ENCODE measurements around the gene SKAP2.

The SKAP2 gene

GRCh38 chr7:26789481-26790184 lies 74.8 kb downstream of the SKAP2 start:
- DNase-seq (ENCODE audit: insufficient read length, low spot score), result no peak
- TF ChIP-seq POLR2AphosphoS5 (IDR thresholded peaks at IDR 0.05; ENCODE audit: low read depth, low read length) (no peak), PAX5 (IDR thresholded peaks at IDR 0.05; ENCODE audit: insufficient read depth, low read length, severe bottlenecking) (no peak), TAF1 (IDR thresholded peaks at IDR 0.05; ENCODE audit: low read depth, low read length) (no peak), SPI1 (IDR thresholded peaks at IDR 0.05; ENCODE audit: low read depth, low read length) (no peak)
- FAIRE-seq, result no peak

GRCh38 chr7:26787701-26788100 lies 76.7 kb downstream of the SKAP2 start:
- FAIRE-seq (no peak), DNase-seq (ENCODE audit: insufficient read length, low spot score) (no peak)
- no peak for TF ChIP-seq SPI1 (IDR thresholded peaks at IDR 0.05; ENCODE audit: low read depth, low read length)
- TF ChIP-seq POLR2A (IDR thresholded peaks at IDR 0.05; ENCODE audit: low read depth, low read length), result no peak
- TF ChIP-seq TAF1 (IDR thresholded peaks at IDR 0.05; ENCODE audit: low read depth, low read length), result no peak
- no peak for TF ChIP-seq PAX5 (IDR thresholded peaks at IDR 0.05; ENCODE audit: insufficient read depth, low read length, severe bottlenecking)
- TF ChIP-seq POU2F2 (IDR thresholded peaks at IDR 0.05; ENCODE audit: low read depth, low read length), result no peak
- no peak for TF ChIP-seq POLR2AphosphoS5 (IDR thresholded peaks at IDR 0.05; ENCODE audit: low read depth, low read length)

- FAIRE-seq (no peak), DNase-seq (ENCODE audit: insufficient read length, low spot score) (no peak)
Observed at GRCh38 chr7:26784118-26784517, 80.3 kb downstream of the SKAP2 start.

GRCh38 chr7:26782501-26782900 lies 81.9 kb downstream of the SKAP2 start:
- TF ChIP-seq PAX5 (IDR thresholded peaks at IDR 0.05; ENCODE audit: insufficient read depth, low read length, severe bottlenecking) (no peak), TAF1 (IDR thresholded peaks at IDR 0.05; ENCODE audit: low read depth, low read length) (no peak), POU2F2 (IDR thresholded peaks at IDR 0.05; ENCODE audit: low read depth, low read length) (no peak), POLR2AphosphoS5 (IDR thresholded peaks at IDR 0.05; ENCODE audit: low read depth, low read length) (no peak), SPI1 (IDR thresholded peaks at IDR 0.05; ENCODE audit: low read depth, low read length) (no peak), POLR2A (IDR thresholded peaks at IDR 0.05; ENCODE audit: low read depth, low read length) (no peak)
- no peak for FAIRE-seq
- no peak for DNase-seq (ENCODE audit: insufficient read length, low spot score)

More at GRCh38 chr7:26784118-26784517, 80.3 kb downstream of the SKAP2 start:
- TF ChIP-seq POLR2AphosphoS5 (IDR thresholded peaks at IDR 0.05; ENCODE audit: low read depth, low read length) (no peak), TAF1 (IDR thresholded peaks at IDR 0.05; ENCODE audit: low read depth, low read length) (no peak), POU2F2 (IDR thresholded peaks at IDR 0.05; ENCODE audit: low read depth, low read length) (no peak), SPI1 (IDR thresholded peaks at IDR 0.05; ENCODE audit: low read depth, low read length) (no peak)

GRCh38 chr7:26779978-26780595 lies 84.3 kb downstream of the SKAP2 start:
- no peak for DNase-seq (ENCODE audit: insufficient read length, low spot score)
- TF ChIP-seq TAF1 (IDR thresholded peaks at IDR 0.05; ENCODE audit: low read depth, low read length), result no peak
- TF ChIP-seq POLR2A (IDR thresholded peaks at IDR 0.05; ENCODE audit: low read depth, low read length), result no peak
- TF ChIP-seq POLR2AphosphoS5 (IDR thresholded peaks at IDR 0.05; ENCODE audit: low read depth, low read length), result no peak
- FAIRE-seq, result no peak

GRCh38 chr7:26777385-26777784 lies 87.0 kb downstream of the SKAP2 start:
- FAIRE-seq (no peak), DNase-seq (ENCODE audit: insufficient read length, low spot score) (no peak)
- TF ChIP-seq POU2F2 (IDR thresholded peaks at IDR 0.05; ENCODE audit: low read depth, low read length) (no peak), TAF1 (IDR thresholded peaks at IDR 0.05; ENCODE audit: low read depth, low read length) (no peak), POLR2A (IDR thresholded peaks at IDR 0.05; ENCODE audit: low read depth, low read length) (no peak), SPI1 (IDR thresholded peaks at IDR 0.05; ENCODE audit: low read depth, low read length) (no peak), POLR2AphosphoS5 (IDR thresholded peaks at IDR 0.05; ENCODE audit: low read depth, low read length) (no peak), PAX5 (IDR thresholded peaks at IDR 0.05; ENCODE audit: insufficient read depth, low read length, severe bottlenecking) (no peak)

GRCh38 chr7:26760501-26760900 lies 103.9 kb downstream of the SKAP2 start:
- TF ChIP-seq POLR2A (IDR thresholded peaks at IDR 0.05; ENCODE audit: low read depth, low read length) (no peak), POU2F2 (IDR thresholded peaks at IDR 0.05; ENCODE audit: low read depth, low read length) (no peak), TAF1 (IDR thresholded peaks at IDR 0.05; ENCODE audit: low read depth, low read length) (no peak), POLR2AphosphoS5 (IDR thresholded peaks at IDR 0.05; ENCODE audit: low read depth, low read length) (no peak), SPI1 (IDR thresholded peaks at IDR 0.05; ENCODE audit: low read depth, low read length) (no peak), PAX5 (IDR thresholded peaks at IDR 0.05; ENCODE audit: insufficient read depth, low read length, severe bottlenecking) (no peak)
- DNase-seq (ENCODE audit: insufficient read length, low spot score) (no peak), FAIRE-seq (no peak)

GRCh38 chr7:26759108-26759507 lies 105.3 kb downstream of the SKAP2 start:
- DNase-seq (ENCODE audit: insufficient read length, low spot score) (no peak), FAIRE-seq (no peak)
- no peak for TF ChIP-seq POU2F2 (IDR thresholded peaks at IDR 0.05; ENCODE audit: low read depth, low read length)
- no peak for TF ChIP-seq PAX5 (IDR thresholded peaks at IDR 0.05; ENCODE audit: insufficient read depth, low read length, severe bottlenecking)
- TF ChIP-seq SPI1 (IDR thresholded peaks at IDR 0.05; ENCODE audit: low read depth, low read length), result no peak
- TF ChIP-seq TAF1 (IDR thresholded peaks at IDR 0.05; ENCODE audit: low read depth, low read length), result no peak
- TF ChIP-seq POLR2AphosphoS5 (IDR thresholded peaks at IDR 0.05; ENCODE audit: low read depth, low read length), result no peak
- no peak for TF ChIP-seq POLR2A (IDR thresholded peaks at IDR 0.05; ENCODE audit: low read depth, low read length)

GRCh38 chr7:26743205-26743604 lies 121.2 kb downstream of the SKAP2 start:
- TF ChIP-seq TAF1 (IDR thresholded peaks at IDR 0.05; ENCODE audit: low read depth, low read length) (no peak), POLR2AphosphoS5 (IDR thresholded peaks at IDR 0.05; ENCODE audit: low read depth, low read length) (no peak)
- FAIRE-seq (no peak), DNase-seq (ENCODE audit: insufficient read length, low spot score) (no peak)

- peak; percentile 58 for FAIRE-seq
- TF ChIP-seq PAX5 (IDR thresholded peaks at IDR 0.05; ENCODE audit: insufficient read depth, low read length, severe bottlenecking) (no peak), TAF1 (IDR thresholded peaks at IDR 0.05; ENCODE audit: low read depth, low read length) (no peak), POLR2A (IDR thresholded peaks at IDR 0.05; ENCODE audit: low read depth, low read length) (no peak), POLR2AphosphoS5 (IDR thresholded peaks at IDR 0.05; ENCODE audit: low read depth, low read length) (no peak), SPI1 (IDR thresholded peaks at IDR 0.05; ENCODE audit: low read depth, low read length) (no peak), POU2F2 (IDR thresholded peaks at IDR 0.05; ENCODE audit: low read depth, low read length) (no peak)
- DNase-seq (ENCODE audit: insufficient read length, low spot score), result no peak
Observed at GRCh38 chr7:26735976-26736600, 128.3 kb downstream of the SKAP2 start.

Data from GM12891 (cell line).